ENCODE results near the gene ITIH1. TPM values are rescaled to one million over a fixed set of nuclear protein-coding genes. Genes with fewer than 3 reads are reported as not detected.

ITIH1 gene
- total RNA-seq, 1 experiment from 2014 or later: not detected

DNA sequence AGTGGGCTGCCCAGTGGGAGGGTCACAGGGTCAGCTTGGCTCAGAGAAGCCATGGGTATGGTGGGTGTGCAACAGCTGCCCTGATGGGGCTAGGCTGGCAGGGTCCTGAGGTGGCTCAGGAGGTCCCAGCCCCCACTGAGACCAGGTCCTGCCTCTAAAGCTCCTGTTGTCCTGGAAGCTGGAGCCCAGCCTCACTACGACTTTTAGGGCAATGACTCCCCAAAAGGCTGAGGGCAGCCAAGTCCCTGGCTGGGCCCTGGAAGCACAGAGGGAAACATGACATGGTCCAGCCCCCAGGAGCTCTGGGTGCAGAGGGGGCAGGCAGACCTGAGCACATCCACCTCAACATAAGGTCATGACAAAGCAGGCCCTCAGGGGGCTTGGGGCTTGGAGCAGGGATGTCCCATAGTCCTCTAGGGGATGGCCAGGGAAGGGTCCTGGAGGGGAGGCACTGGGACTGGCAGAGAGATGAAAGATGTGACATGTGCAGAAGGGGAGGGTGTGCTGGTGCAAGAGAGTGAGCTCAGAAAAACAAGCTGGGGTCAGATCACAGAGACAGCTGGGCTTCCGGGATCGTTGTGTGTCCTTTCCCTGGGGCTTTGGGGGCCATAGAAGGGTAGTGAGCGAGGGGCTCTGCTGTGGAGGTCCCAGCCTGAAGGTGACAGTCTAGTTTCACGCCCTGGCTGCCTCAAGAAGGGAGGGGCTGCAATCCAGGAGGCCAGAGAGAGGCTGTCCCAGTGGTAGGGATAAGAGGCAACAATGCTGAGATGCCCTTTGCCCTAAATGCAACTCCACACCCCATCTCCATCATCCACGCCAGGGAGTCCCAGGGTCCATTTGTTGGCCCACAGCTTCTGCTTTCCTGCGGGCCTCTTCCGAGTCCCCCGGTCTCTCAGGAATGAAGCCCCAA, 16.6 kb downstream of the ITIH1 start:
- H3K27me3 ChIP-seq (ENCODE audit: insufficient read depth, low read length): no peaks in the 10 kb centered on the region
- H3K9ac ChIP-seq (ENCODE audit: extremely low read depth, insufficient read length, low read length): no peak overlapping the region
- H3K4me1 ChIP-seq (ENCODE audit: insufficient read depth, low read length): no peaks in the 10 kb centered on the region
- H4K8ac ChIP-seq (replicated peaks; ENCODE audit: insufficient read length, low read depth, low read length): no peak overlapping the region
- H3K18ac ChIP-seq (ENCODE audit: insufficient read length, low read depth, low read length): no peak overlapping the region
- no peaks in the 10 kb centered on the region for H4K20me1 ChIP-seq (ENCODE audit: control insufficient read depth, insufficient read depth, insufficient read length)
- no peak overlapping the region for H3K4ac ChIP-seq (ENCODE audit: low read depth, low read length)
- no peak overlapping the region for H2BK20ac ChIP-seq (ENCODE audit: low read depth, low read length, poor library complexity, severe bottlenecking)
- Mint-ChIP-seq H3K27ac (no peak overlapping the region), H3K4me3 (no peak overlapping the region), H3K36me3 (ENCODE audit: insufficient read depth in 1 of 3, low read depth in 3 of 3) (no peaks in the 10 kb centered on the region; a peak in 1 of 7 replicates), H3K27me3 (ENCODE audit: low read depth) (peaks cover 3% of the 10 kb centered on the region), H3K4me1 (peaks cover 2% of the 10 kb centered on the region in 2 experiments; a peak in 2 of 4 replicates), H3K9me3 (no peaks in the 10 kb centered on the region; a peak in 1 of 5 replicates)
- no peak overlapping the region for H4K5ac ChIP-seq (ENCODE audit: insufficient read length, low read depth, low read length)
- H4K91ac ChIP-seq (ENCODE audit: insufficient read length, low read depth, low read length): no peak overlapping the region
- H3K79me2 ChIP-seq (ENCODE audit: insufficient read depth, low read length): no peaks in the 10 kb centered on the region
- H2BK5ac ChIP-seq (ENCODE audit: insufficient read length, low read length): no peak overlapping the region
- no peak overlapping the region for H3K14ac ChIP-seq (ENCODE audit: insufficient read depth, low read length)
- H3K27ac ChIP-seq (ENCODE audit: insufficient read length, low read depth, low read length): no peak overlapping the region
- H2BK15ac ChIP-seq (ENCODE audit: low read depth, low read length): no peak overlapping the region
- no peak overlapping the region for H2AK5ac ChIP-seq (ENCODE audit: insufficient read length, low read length)
- TF ChIP-seq, protein P1, sequence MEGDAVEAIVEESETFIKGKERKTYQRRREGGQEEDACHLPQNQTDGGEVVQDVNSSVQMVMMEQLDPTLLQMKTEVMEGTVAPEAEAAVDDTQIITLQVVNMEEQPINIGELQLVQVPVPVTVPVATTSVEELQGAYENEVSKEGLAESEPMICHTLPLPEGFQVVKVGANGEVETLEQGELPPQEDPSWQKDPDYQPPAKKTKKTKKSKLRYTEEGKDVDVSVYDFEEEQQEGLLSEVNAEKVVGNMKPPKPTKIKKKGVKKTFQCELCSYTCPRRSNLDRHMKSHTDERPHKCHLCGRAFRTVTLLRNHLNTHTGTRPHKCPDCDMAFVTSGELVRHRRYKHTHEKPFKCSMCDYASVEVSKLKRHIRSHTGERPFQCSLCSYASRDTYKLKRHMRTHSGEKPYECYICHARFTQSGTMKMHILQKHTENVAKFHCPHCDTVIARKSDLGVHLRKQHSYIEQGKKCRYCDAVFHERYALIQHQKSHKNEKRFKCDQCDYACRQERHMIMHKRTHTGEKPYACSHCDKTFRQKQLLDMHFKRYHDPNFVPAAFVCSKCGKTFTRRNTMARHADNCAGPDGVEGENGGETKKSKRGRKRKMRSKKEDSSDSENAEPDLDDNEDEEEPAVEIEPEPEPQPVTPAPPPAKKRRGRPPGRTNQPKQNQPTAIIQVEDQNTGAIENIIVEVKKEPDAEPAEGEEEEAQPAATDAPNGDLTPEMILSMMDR (conservative IDR thresholded peaks at IDR 0.05): no peak
- H3K56ac ChIP-seq (ENCODE audit: insufficient read length, low read depth, low read length): no peak overlapping the region
- no peaks in the 10 kb centered on the region for H3K9me3 ChIP-seq (ENCODE audit: control insufficient read depth, low read depth, low read length)
- H3K23me2 ChIP-seq (ENCODE audit: insufficient read length, low read depth, low read length, poor library complexity, severe bottlenecking): no peaks in the 10 kb centered on the region
- no peak overlapping the region for H3K4me2 ChIP-seq (ENCODE audit: insufficient read depth, insufficient read length, low read length)
- no peak overlapping the region for H3K23ac ChIP-seq (ENCODE audit: insufficient read length, low read depth, low read length)
- no peak overlapping the region for H3T11ph ChIP-seq (ENCODE audit: low read length)
- no CpG with 5 or more reads among the region's 9 CpGs for WGBS (ENCODE audit: extremely low coverage, insufficient read length, low lambda C conversion rate)
- H2AFZ ChIP-seq (ENCODE audit: low read length): no peak overlapping the region
- H2BK12ac ChIP-seq (ENCODE audit: insufficient read length, low read depth, low read length): no peak overlapping the region
- DNase-seq: no peak
- no peak overlapping the region for H2BK120ac ChIP-seq (ENCODE audit: low read depth, low read length, poor library complexity, severe bottlenecking)
- no peaks in the 10 kb centered on the region for H3K79me1 ChIP-seq (ENCODE audit: insufficient read depth, low read depth, low read length, poor library complexity, severe bottlenecking)
